ENCODE results near the gene HES4.

DNA sequence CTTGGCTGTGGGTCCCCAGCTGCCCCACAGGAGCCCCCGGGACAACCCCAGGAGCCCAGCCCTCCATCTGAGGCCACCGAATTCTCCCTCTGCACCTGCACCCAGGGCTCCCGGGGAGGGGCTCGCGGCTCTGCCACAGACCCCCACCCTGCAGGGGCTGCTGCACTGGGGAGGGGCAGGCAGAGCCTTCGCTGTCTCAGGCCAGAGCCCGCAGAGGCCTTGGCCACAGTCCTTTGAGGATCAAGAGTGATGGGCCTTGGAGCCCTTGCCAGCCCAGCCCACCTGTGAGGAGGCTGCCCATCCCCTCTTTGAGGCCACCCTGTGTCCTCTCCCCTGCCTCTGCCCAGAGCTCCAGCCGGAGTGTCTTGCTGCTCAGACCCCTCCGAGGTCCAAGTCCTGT, 24.5 kb downstream of the HES4 start:
- TF ChIP-seq, protein P1, sequence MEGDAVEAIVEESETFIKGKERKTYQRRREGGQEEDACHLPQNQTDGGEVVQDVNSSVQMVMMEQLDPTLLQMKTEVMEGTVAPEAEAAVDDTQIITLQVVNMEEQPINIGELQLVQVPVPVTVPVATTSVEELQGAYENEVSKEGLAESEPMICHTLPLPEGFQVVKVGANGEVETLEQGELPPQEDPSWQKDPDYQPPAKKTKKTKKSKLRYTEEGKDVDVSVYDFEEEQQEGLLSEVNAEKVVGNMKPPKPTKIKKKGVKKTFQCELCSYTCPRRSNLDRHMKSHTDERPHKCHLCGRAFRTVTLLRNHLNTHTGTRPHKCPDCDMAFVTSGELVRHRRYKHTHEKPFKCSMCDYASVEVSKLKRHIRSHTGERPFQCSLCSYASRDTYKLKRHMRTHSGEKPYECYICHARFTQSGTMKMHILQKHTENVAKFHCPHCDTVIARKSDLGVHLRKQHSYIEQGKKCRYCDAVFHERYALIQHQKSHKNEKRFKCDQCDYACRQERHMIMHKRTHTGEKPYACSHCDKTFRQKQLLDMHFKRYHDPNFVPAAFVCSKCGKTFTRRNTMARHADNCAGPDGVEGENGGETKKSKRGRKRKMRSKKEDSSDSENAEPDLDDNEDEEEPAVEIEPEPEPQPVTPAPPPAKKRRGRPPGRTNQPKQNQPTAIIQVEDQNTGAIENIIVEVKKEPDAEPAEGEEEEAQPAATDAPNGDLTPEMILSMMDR (IDR thresholded peaks at IDR 0.05) = no peak
- no peak for TF ChIP-seq POLR2A (IDR thresholded peaks at IDR 0.05)
